Coronary artery (tissue), 2 donors: ENCODE data around the gene MAP2K5.

ENCODE experiments used
- DNase-seq: peaks from one replicate; pipeline ENCODE4 v3.0.0-alpha.2; 2017; ENCODE audit warnings: low spot score
- H3K27ac ChIP-seq, 2 donors: fragments of 200-600 bp; sonication (generic); one replicate each; pipeline ENCODE4 v1.5.1; 2016 to 2019
- H3K4me3 ChIP-seq: fragments of 200-600 bp; sonication (generic); 2 replicates; pipeline ENCODE4 v1.5.1; 2016; ENCODE audit warnings: mild to moderate bottlenecking, moderate library complexity
- CTCF ChIP-seq: fragments of 200-600 bp; sonication (generic); IDR thresholded peaks from one replicate; pipeline ENCODE4 v1.5.1; 2019; ENCODE audit warnings: antibody characterized with exemption

Gene MAP2K5

GRCh38 chr15:67761343-67761742, 218.8 kb downstream of the MAP2K5 start:
- no peak for DNase-seq
- H3K4me3 ChIP-seq, result no peak overlapping the region
- no peak overlapping the region for H3K27ac ChIP-seq
- no peak for TF ChIP-seq CTCF

- no peak for DNase-seq
- Histone ChIP-seq H3K4me3 (no peak overlapping the region), H3K27ac (no peak overlapping the region)
- no peak for TF ChIP-seq CTCF
Measured at GRCh38 chr15:67762610-67763368, 220.3 kb downstream of the MAP2K5 start.

GRCh38 chr15:67765701-67766100, 223.2 kb downstream of the MAP2K5 start:
- Histone ChIP-seq H3K4me3 (no peak overlapping the region), H3K27ac (no peak overlapping the region)
- no peak for TF ChIP-seq CTCF
- no peak for DNase-seq

GRCh38 chr15:67766968-67767367, 224.5 kb downstream of the MAP2K5 start:
- TF ChIP-seq CTCF, result no peak
- DNase-seq, result no peak
- no peak overlapping the region for H3K27ac ChIP-seq

GRCh38 chr15:67768313-67768977, 225.9 kb downstream of the MAP2K5 start:
- Histone ChIP-seq H3K4me3 (no peak overlapping the region), H3K27ac (no peak overlapping the region)
- no peak for DNase-seq
- no peak for TF ChIP-seq CTCF

More at GRCh38 chr15:67766968-67767367, 224.5 kb downstream of the MAP2K5 start:
- no peak overlapping the region for H3K4me3 ChIP-seq

GRCh38 chr15:67769497-67770357, 227.2 kb downstream of the MAP2K5 start:
- no peak for DNase-seq

More at GRCh38 chr15:67769497-67770357, 227.2 kb downstream of the MAP2K5 start:
- no peak overlapping the region for H3K27ac ChIP-seq
- H3K4me3 ChIP-seq, result no peak overlapping the region
- TF ChIP-seq CTCF, result no peak
